GM12873 (cell line): ENCODE measurements around the gene PPP2R5E.
A peak's percentile ranks its signal among the peaks of the same experiment; 100 is the strongest.

ENCODE experiments used
- TF ChIP-seq, protein P1 (sequence below): IDR thresholded peaks from 2 replicates; pipeline ENCODE4 v1.5.1; 2012; ENCODE audit warnings: low read depth, mild to moderate bottlenecking, moderate library complexity, low read length, control low read depth; ENCODE audit not compliant: insufficient read depth; ENCODE audit errors: missing control alignments

The PPP2R5E gene

DNA sequence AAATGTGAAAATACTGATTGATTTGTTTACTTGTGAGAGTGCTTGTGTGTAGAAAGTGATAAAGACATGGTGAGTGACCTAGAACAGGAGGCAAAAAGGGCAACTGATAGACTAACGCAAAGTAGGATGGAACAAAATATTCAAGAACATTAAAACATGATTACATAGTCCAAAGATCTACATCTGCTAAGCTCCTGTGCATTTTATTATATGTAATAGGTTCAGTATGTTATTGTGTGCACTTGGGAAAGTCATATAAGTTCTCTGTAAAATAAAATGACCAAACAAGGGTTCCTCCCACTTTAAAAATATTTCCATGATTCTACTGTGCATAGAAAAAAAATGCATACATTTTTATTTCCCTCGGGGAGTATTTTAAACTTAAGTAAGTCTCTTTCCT, 150.2 kb downstream of the PPP2R5E start:
- TF ChIP-seq, protein P1, sequence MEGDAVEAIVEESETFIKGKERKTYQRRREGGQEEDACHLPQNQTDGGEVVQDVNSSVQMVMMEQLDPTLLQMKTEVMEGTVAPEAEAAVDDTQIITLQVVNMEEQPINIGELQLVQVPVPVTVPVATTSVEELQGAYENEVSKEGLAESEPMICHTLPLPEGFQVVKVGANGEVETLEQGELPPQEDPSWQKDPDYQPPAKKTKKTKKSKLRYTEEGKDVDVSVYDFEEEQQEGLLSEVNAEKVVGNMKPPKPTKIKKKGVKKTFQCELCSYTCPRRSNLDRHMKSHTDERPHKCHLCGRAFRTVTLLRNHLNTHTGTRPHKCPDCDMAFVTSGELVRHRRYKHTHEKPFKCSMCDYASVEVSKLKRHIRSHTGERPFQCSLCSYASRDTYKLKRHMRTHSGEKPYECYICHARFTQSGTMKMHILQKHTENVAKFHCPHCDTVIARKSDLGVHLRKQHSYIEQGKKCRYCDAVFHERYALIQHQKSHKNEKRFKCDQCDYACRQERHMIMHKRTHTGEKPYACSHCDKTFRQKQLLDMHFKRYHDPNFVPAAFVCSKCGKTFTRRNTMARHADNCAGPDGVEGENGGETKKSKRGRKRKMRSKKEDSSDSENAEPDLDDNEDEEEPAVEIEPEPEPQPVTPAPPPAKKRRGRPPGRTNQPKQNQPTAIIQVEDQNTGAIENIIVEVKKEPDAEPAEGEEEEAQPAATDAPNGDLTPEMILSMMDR = no peak

DNA sequence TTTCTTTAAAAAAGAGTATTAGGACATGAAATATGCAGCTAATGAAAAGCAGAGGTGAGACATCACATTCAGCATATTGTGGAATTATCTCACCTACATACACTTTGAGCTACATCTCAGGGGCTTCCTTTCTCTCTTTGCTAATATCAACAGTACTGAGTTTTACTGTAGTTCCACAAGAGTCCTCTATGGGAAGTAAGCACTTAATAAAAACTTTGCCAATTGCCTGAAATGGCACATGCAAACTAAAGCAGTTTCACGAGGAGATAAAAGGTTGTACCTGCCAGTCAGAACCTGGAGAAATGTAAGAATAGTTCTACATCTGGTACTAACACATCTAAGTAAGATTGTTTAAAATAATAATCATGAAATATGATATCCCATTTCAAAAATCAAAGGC, 150.9 kb downstream of the PPP2R5E start:
- TF ChIP-seq, protein P1 = no peak

DNA sequence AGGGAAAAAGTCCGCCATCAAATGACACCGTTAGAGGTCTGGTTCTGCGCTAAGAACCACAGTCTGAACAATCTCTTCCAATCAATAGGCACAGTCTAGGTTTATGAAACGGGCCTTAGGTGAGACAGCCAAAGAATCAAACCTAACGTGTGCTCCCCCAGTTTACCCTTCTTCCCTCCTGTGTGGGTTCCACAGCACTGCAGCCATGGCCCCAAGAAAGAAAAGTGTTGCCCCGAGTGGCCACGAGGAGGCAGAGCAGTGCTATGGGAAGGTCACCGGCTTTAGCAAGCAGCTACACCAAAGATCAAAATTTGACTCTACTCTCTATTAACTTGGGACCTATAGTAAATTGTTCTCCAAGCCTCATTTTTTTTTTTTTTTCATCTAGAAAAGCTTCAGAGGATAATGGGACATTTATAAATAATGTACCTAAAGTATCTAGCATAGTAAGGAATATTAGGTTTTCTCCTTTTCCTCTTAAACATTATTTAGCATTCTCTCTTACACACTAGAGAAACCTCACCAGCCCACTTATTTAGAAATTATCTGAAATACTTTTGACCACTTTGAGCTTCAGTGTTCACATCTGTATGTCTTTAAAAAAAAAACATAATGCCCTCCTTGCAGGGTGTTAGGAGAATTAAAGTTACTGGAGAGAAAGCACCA, 154.3 kb downstream of the PPP2R5E start:
- TF ChIP-seq, protein P1 = peak; percentile 88

DNA sequence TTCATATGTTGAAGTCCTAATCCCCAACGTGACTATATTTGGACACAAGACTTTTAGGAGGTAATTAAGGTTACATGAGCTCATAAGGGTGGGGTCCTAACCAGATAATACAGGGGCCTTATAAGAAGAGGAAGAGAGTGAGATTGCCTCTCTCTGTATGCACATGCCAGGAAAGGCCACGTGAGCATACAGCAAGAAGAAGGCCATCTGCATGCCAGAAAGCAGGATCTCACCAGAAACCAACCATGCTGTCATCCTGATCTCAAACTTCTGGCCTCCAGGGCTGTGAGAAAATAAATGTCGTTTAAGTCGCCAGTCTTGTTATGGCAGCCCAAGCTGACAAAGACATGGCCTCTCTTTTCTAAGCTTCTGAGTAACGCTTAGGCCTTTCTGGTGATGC, 155.5 kb downstream of the PPP2R5E start:
- TF ChIP-seq, protein P1 = no peak

DNA sequence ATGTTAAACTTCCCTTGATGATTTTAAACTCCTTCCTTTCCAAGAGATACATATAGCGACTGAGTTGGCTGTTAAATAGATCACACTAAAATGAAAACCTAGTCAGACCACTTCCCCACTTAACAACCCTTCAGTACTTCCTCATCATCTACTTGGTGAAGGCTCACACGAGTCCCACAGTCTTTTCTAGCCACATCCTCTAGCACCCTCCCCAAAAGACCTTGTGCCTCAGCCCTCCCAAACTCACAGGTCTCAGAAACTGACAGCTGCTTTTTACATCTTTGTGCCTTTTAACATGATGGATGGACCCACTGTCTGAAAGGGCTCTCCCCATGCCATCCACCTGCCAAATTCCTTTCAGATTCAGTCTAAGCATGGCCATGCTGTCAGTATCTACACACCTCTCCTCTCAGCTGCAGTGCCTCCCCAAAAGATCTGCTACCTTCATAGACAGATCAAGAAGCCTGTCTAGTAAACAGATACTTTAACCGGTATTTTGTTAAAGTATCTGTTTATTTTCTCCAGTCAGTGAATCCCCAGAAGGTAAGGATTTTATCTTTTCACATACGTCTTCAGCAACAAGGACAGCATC, 159.3 kb downstream of the PPP2R5E start:
- TF ChIP-seq, protein P1 = no peak

DNA sequence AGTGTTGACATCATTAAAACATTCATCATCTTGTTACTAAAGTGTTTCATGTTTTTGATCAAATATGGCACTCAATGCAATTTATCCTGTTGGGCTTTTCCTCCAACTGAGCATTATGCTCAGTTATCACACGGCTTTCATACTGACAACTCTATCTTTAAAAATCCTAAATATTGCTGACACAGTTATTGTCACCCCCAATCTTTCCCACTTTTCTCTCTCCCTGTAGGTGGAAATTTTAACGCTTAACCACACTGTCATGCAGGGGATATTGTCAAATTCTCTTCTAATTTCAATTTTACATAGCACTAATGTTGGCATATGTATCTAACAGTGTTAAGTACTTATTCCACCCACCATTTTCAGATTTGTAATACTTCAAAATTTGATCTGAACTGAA, 164.7 kb downstream of the PPP2R5E start:
- TF ChIP-seq, protein P1 = no peak

DNA sequence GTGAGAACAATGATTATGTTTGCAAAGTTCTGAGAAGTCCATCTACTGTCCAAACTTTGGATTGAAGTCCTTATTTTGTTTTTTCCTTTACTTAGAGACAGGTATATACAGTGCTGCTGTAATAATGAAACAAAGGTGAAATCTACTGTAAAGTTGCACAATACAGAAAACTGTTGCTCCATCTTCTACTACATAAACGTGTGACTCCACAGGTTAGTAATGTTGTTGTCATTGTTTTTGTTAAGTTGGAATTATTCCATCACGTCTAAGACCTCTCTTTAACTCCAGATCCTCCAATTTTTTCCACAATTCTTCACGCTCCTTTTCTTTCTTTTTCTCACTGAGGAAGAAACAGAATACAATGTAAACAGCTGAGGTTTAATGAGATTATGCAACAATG, 167.4 kb downstream of the PPP2R5E start:
- TF ChIP-seq, protein P1 = no peak
